ENCODE measurements around the gene POGLUT2. TPM values are rescaled to one million over a fixed set of nuclear protein-coding genes. Genes with fewer than 3 reads are reported as not detected.

Gene POGLUT2
- total RNA-seq, 1 donor from 2014 or later: 0.11 TPM

GRCh38 chr13:102757006-102757405, 41.8 kb downstream of the POGLUT2 start:
- TF ChIP-seq, protein P1, sequence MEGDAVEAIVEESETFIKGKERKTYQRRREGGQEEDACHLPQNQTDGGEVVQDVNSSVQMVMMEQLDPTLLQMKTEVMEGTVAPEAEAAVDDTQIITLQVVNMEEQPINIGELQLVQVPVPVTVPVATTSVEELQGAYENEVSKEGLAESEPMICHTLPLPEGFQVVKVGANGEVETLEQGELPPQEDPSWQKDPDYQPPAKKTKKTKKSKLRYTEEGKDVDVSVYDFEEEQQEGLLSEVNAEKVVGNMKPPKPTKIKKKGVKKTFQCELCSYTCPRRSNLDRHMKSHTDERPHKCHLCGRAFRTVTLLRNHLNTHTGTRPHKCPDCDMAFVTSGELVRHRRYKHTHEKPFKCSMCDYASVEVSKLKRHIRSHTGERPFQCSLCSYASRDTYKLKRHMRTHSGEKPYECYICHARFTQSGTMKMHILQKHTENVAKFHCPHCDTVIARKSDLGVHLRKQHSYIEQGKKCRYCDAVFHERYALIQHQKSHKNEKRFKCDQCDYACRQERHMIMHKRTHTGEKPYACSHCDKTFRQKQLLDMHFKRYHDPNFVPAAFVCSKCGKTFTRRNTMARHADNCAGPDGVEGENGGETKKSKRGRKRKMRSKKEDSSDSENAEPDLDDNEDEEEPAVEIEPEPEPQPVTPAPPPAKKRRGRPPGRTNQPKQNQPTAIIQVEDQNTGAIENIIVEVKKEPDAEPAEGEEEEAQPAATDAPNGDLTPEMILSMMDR (IDR thresholded peaks at IDR 0.05): no peak
- Mint-ChIP-seq H3K27ac (no peak overlapping the region), H3K36me3 (ENCODE audit: low read depth) (no peaks in the 10 kb centered on the region), H3K4me1 (no peaks in the 10 kb centered on the region), H3K9me3 (peaks cover 2% of the 10 kb centered on the region), H3K4me3 (no peak overlapping the region), H3K27me3 (peaks cover 2% of the 10 kb centered on the region)
- DNase-seq: no peak
- no peak for ATAC-seq (ENCODE audit: low read depth)
- CTCF ChIA-PET: no interaction called here
- intact Hi-C loops (cut with micrococcal nuclease): no loop called here
- POLR2A ChIA-PET: no interaction called here

GRCh38 chr13:102751886-102752285, 46.9 kb downstream of the POGLUT2 start:
- Mint-ChIP-seq H3K36me3 (ENCODE audit: low read depth) (no peaks in the 10 kb centered on the region), H3K4me3 (no peak overlapping the region), H3K27ac (no peak overlapping the region), H3K4me1 (no peaks in the 10 kb centered on the region), H3K9me3 (peaks cover 2% of the 10 kb centered on the region), H3K27me3 (peaks cover 17% of the 10 kb centered on the region)
- ChIA-PET CTCF (no interaction called here), POLR2A (no interaction called here)
- DNase-seq: no peak
- TF ChIP-seq, protein P1 (IDR thresholded peaks at IDR 0.05): no peak
- intact Hi-C loops (cut with micrococcal nuclease): no loop called here
- ATAC-seq (ENCODE audit: low read depth): no peak

GRCh38 chr13:102742506-102742905, 56.3 kb downstream of the POGLUT2 start:
- ChIA-PET CTCF (no interaction called here), POLR2A (no interaction called here)
- no peaks in the 10 kb centered on the region for H3K4me1 Mint-ChIP-seq
- H3K4me3 Mint-ChIP-seq: no peak overlapping the region
- H3K27me3 Mint-ChIP-seq: peaks cover 33% of the 10 kb centered on the region
- TF ChIP-seq, protein P1 (IDR thresholded peaks at IDR 0.05): no peak
- intact Hi-C loops (cut with micrococcal nuclease): no loop called here
- ATAC-seq (ENCODE audit: low read depth) (no peak), DNase-seq (no peak)
- H3K9me3 Mint-ChIP-seq: peaks cover 2% of the 10 kb centered on the region
- no peak overlapping the region for H3K27ac Mint-ChIP-seq
- no peaks in the 10 kb centered on the region for H3K36me3 Mint-ChIP-seq (ENCODE audit: low read depth)

- Mint-ChIP-seq H3K27ac (no peak overlapping the region), H3K27me3 (peaks cover 31% of the 10 kb centered on the region), H3K9me3 (peaks cover 2% of the 10 kb centered on the region), H3K4me1 (no peaks in the 10 kb centered on the region), H3K4me3 (no peak overlapping the region), H3K36me3 (ENCODE audit: low read depth) (no peaks in the 10 kb centered on the region)
- ATAC-seq (ENCODE audit: low read depth) (no peak), DNase-seq (no peak)
- CTCF ChIA-PET: no interaction called here
- intact Hi-C loops (cut with micrococcal nuclease): no loop called here
- TF ChIP-seq, protein P1 (IDR thresholded peaks at IDR 0.05): no peak
- POLR2A ChIA-PET: no interaction called here
These were observed 56.7 kb downstream of the POGLUT2 start for GRCh38 chr13:102742101-102742500.

Other genes with a start within 250 kb of the POGLUT2 start
- 43.7 and 53.1 TPM in 2 replicates for gene TPP2, start 202.0 kb downstream of the POGLUT2 start, total RNA-seq
- not detected in 2 replicates for gene METTL21C, start 103.9 kb downstream of the POGLUT2 start, total RNA-seq
- 5.3 and 6.2 TPM in 2 replicates for gene TEX30, start 25.2 kb downstream of the POGLUT2 start, total RNA-seq
- gene BIVM, start 143 bp upstream of the POGLUT2 start, total RNA-seq: 4.7 and 6.4 TPM in 2 replicates
- gene ERCC5, start 47.1 kb upstream of the POGLUT2 start, total RNA-seq: 62.8 and 74.3 TPM in 2 replicates

All from activated B cell treated with CpG ODN at 0.5 μM for 24 hours (primary cell).